Right cardiac atrium (tissue), 5 donors: ENCODE measurements around the gene BAIAP3. TPM values are rescaled to one million over a fixed set of nuclear protein-coding genes. Genes with fewer than 3 reads are reported as not detected.

Experiments used
- ATAC-seq, 2 donors: fragments of 200-7000 bp; cut with Tn5 transposase; one replicate each; pipeline versions ENCODE4 v1.8.0 to v1.9.1; 2020; ENCODE audit warnings: moderate library complexity in 2 of 2, mild to moderate bottlenecking in 1 of 2
- DNase-seq, 3 donors: peaks; one replicate each; pipeline ENCODE4 v3.0.0-alpha.2; 2020
- H3K27ac ChIP-seq: one replicate; pipeline ENCODE4 v1.5.1; 2013; ENCODE audit warnings: mild to moderate bottlenecking, low read length, control low read depth, moderate library complexity
- H3K27me3 ChIP-seq: one replicate; pipeline ENCODE4 v1.6.1; 2013; ENCODE audit not compliant: control insufficient read depth, insufficient read depth
- H3K4me1 ChIP-seq: one replicate; pipeline ENCODE4 v1.6.1; 2013; ENCODE audit warnings: low read length; ENCODE audit not compliant: control insufficient read depth, insufficient read depth
- H3K4me3 ChIP-seq: one replicate; pipeline ENCODE4 v1.5.1; 2013; ENCODE audit warnings: low read length, control low read depth
- H3K9me3 ChIP-seq: one replicate; pipeline ENCODE4 v1.6.1; 2013; ENCODE audit warnings: low read length; ENCODE audit not compliant: control insufficient read depth
- WGBS: extraction: QIAGEN DNeasy Blood & Tissue Kit; methylation state at CpG from one replicate; pipeline ENCODE4 v1.1.7; 2013; 5-methylcytosine and 5-hydroxymethylcytosine counted together
- intact Hi-C, 4 donors: fragments of 100-400 bp; cut with DNase I; formaldehyde crosslinking; loops; one replicate each; pipeline versions ENCODE4 v1.11.0 to v1.14.0; 2022 to 2023
- polyA plus RNA-seq: library from polyadenylated mRNA; stranded (reverse); fragments of 200-250 nt; gene quantifications from one replicate; pipeline ENCODE4 v1.2.3, GENCODE V29; 2013
- total RNA-seq, 4 donors: library from RNA; stranded (reverse); fragmentation: NEBNext Ultra II Directional; extraction: Animal tissue kit (Norgen Biotek cat#: 25700); gene quantifications; one replicate each; pipeline ENCODE4 v1.2.1, GENCODE V29; 2021
- donor health status: healthy with polysubstance abuse.
- donor health status: DM: no; HTN: yes; CAD: no.
- donor health status: DM: no; HTN: no; CAD: no.
- donor health status: DM: no; HTN: yes; CAD: no; lungs with severe emphysema.
- donor health status: DM: yes; HTN: yes; CAD: no.

The BAIAP3 gene
- total and polyA plus RNA-seq, 5 donors = 0.53 to 2.7 (median 1.8) TPM

- H3K27me3 ChIP-seq = no peaks in the 10 kb centered on the region
- intact Hi-C loops = no loop called here
- peak; percentile 4 to 11 for ATAC-seq
- H3K4me3 ChIP-seq = no peak overlapping the region
- H3K27ac ChIP-seq = peak overlapping the region; percentile 22
- DNase-seq = peak in 2 of 3 donors; percentile 71 to 74
- H3K4me1 ChIP-seq = peaks cover 13% of the 10 kb centered on the region
- 21% methylated on average over 35 of the region's 35 CpGs for WGBS
- H3K9me3 ChIP-seq = no peaks in the 10 kb centered on the region
These were observed 21.5 kb upstream of the BAIAP3 start for GRCh38 chr16:1311738-1312466.

GRCh38 chr16:1312467-1312816, 21.0 kb upstream of the BAIAP3 start:
- H3K27me3 ChIP-seq = no peaks in the 10 kb centered on the region
- no peak overlapping the region for H3K4me3 ChIP-seq
- H3K4me1 ChIP-seq = peaks cover 13% of the 10 kb centered on the region
- peak overlapping the region; percentile 4 for H3K27ac ChIP-seq
- WGBS = 78% methylated on average over 16 of the region's 16 CpGs
- ATAC-seq (no peak), DNase-seq (peak in 1 of 3 donors; percentile 49)
- intact Hi-C loops = no loop called here
- no peaks in the 10 kb centered on the region for H3K9me3 ChIP-seq

GRCh38 chr16:1312903-1313302, 20.5 kb upstream of the BAIAP3 start:
- 84% methylated on average over 15 of the region's 15 CpGs for WGBS
- Histone ChIP-seq H3K27ac (no peak overlapping the region), H3K9me3 (no peaks in the 10 kb centered on the region), H3K4me3 (no peak overlapping the region), H3K4me1 (peaks cover 13% of the 10 kb centered on the region), H3K27me3 (no peaks in the 10 kb centered on the region)
- intact Hi-C loops = no loop called here
- ATAC-seq (no peak), DNase-seq (peak in 2 of 3 donors; percentile 42 to 55)

GRCh38 chr16:1313721-1314369, 19.6 kb upstream of the BAIAP3 start:
- Histone ChIP-seq H3K4me3 (no peak overlapping the region), H3K27ac (no peak overlapping the region), H3K9me3 (no peaks in the 10 kb centered on the region), H3K27me3 (no peaks in the 10 kb centered on the region), H3K4me1 (peaks cover 13% of the 10 kb centered on the region)
- DNase-seq = peak in 2 of 3 donors; percentile 53 to 55
- WGBS = 88% methylated on average over 38 of the region's 38 CpGs
- no peak for ATAC-seq
- intact Hi-C loops = no loop called here

GRCh38 chr16:1314399-1315068, 18.9 kb upstream of the BAIAP3 start:
- Histone ChIP-seq H3K27me3 (no peaks in the 10 kb centered on the region), H3K9me3 (no peaks in the 10 kb centered on the region), H3K27ac (no peak overlapping the region), H3K4me1 (peaks cover 13% of the 10 kb centered on the region), H3K4me3 (no peak overlapping the region)
- WGBS = 85% methylated on average over 28 of the region's 28 CpGs
- intact Hi-C loops = no loop called here
- ATAC-seq (no peak), DNase-seq (peak in 2 of 3 donors; percentile 36 to 59)

- WGBS = 83% methylated on average over 46 of the region's 46 CpGs
- no peak overlapping the region for H3K4me3 ChIP-seq
- no peak overlapping the region for H3K27ac ChIP-seq
- no peaks in the 10 kb centered on the region for H3K27me3 ChIP-seq
- intact Hi-C loops = no loop called here
- DNase-seq (peak in 2 of 3 donors; percentile 46 to 48), ATAC-seq (no peak)
- no peaks in the 10 kb centered on the region for H3K9me3 ChIP-seq
- peaks cover 13% of the 10 kb centered on the region for H3K4me1 ChIP-seq
These were observed 18.1 kb upstream of the BAIAP3 start for GRCh38 chr16:1315081-1316032.

GRCh38 chr16:1316033-1316405, 17.4 kb upstream of the BAIAP3 start:
- ATAC-seq = no peak
- intact Hi-C loops = no loop called here
- peak in 1 of 3 donors; percentile 27 for DNase-seq
- H3K27ac ChIP-seq = no peak overlapping the region
- H3K27me3 ChIP-seq = no peaks in the 10 kb centered on the region
- peaks cover 11% of the 10 kb centered on the region for H3K4me1 ChIP-seq
- 86% methylated on average over 14 of the region's 14 CpGs for WGBS
- H3K9me3 ChIP-seq = no peaks in the 10 kb centered on the region
- H3K4me3 ChIP-seq = no peak overlapping the region

- WGBS = 87% methylated on average over 32 of the region's 32 CpGs
- Histone ChIP-seq H3K27me3 (no peaks in the 10 kb centered on the region), H3K27ac (no peak overlapping the region), H3K4me3 (no peak overlapping the region), H3K9me3 (no peaks in the 10 kb centered on the region), H3K4me1 (no peaks in the 10 kb centered on the region)
- no peak for ATAC-seq
- intact Hi-C loops = no loop called here
- DNase-seq = peak in 2 of 3 donors; percentile 33 to 35
These were observed 15.8 kb upstream of the BAIAP3 start for GRCh38 chr16:1317479-1318267.

- ATAC-seq = no peak
- DNase-seq = peak in 1 of 3 donors; percentile 46
These were observed 15.2 kb upstream of the BAIAP3 start for GRCh38 chr16:1318268-1318545.

GRCh38 chr16:1319041-1319440, 14.4 kb upstream of the BAIAP3 start:
- intact Hi-C loops = no loop called here
- ATAC-seq = no peak
- 93% methylated on average over 33 of the region's 33 CpGs for WGBS

More at GRCh38 chr16:1318268-1318545, 15.2 kb upstream of the BAIAP3 start:
- WGBS = 77% methylated on average over 9 of the region's 9 CpGs
- Histone ChIP-seq H3K4me1 (no peaks in the 10 kb centered on the region), H3K9me3 (no peaks in the 10 kb centered on the region), H3K4me3 (no peak overlapping the region), H3K27ac (no peak overlapping the region), H3K27me3 (no peaks in the 10 kb centered on the region)
- intact Hi-C loops = no loop called here

More at GRCh38 chr16:1319041-1319440, 14.4 kb upstream of the BAIAP3 start:
- no peak overlapping the region for H3K27ac ChIP-seq
- no peak overlapping the region for H3K4me3 ChIP-seq
- no peaks in the 10 kb centered on the region for H3K9me3 ChIP-seq
- no peaks in the 10 kb centered on the region for H3K27me3 ChIP-seq
- no peaks in the 10 kb centered on the region for H3K4me1 ChIP-seq
- DNase-seq = peak in 1 of 3 donors; percentile 32
